Frontal cortex (tissue), 4 donors: ENCODE data around the gene ORM1. TPM values are rescaled to one million over a fixed set of nuclear protein-coding genes. Genes with fewer than 3 reads are reported as not detected.

ENCODE experiments used
- DNase-seq, 2 donors: peaks; one replicate each; pipeline ENCODE4 v3.0.0; 2012; ENCODE audit warnings: low spot score in 2 of 2
- FAIRE-seq: peaks from 2 replicates; lab custom pipeline; 2012; peaks lifted over from hg19 to GRCh38; lab: Jason Lieb, UNC
- total RNA-seq: library from RNA; depleted of rRNA; stranded (reverse); fragments of >200 nt; gene quantifications from one replicate; pipeline ENCODE4 v1.2.3, GENCODE V29; 2014
- donor health status: control.
- donor health status: control.
- donor health status: control.

The ORM1 gene
- total RNA-seq, 1 donor from 2014 or later: 0.82 TPM

DNA sequence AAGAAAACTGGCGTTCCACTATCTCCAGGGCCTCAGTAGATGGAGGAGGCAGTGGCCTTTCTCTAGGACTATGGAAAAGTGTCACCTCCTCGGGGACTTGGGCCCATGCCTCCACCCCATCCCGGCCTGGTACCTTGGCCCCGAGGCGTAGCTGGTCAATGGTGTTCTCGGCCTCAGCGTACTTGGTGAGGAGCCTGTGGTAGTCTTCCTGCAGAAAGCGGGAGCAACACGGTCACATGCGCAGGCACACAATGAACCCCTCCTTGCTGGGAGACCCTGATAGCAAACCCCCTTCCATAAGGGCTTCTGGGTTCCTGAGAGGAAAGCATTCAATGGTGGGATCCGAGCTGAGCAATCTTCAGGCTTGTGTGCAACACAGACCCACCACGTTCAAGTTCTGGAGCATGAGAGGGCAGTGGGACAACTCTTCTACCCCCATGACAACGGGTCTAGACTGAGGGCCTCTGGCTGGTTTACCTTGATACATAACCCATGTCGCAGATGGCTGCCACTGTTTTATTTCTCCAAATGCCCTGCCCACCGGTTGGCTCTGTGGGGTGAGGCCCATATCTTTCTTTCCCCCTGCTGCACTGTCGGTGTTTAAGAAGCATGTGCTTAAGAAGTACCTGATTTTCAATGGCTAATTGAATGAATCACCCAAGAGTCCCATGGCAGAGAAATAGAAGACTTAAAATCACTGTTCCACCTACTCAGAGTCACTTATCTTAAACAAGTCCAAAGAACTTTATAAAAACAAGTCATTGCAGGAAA is 51.2 kb downstream of the ORM1 start:
- FAIRE-seq: no peak
- DNase-seq: no peak

DNA sequence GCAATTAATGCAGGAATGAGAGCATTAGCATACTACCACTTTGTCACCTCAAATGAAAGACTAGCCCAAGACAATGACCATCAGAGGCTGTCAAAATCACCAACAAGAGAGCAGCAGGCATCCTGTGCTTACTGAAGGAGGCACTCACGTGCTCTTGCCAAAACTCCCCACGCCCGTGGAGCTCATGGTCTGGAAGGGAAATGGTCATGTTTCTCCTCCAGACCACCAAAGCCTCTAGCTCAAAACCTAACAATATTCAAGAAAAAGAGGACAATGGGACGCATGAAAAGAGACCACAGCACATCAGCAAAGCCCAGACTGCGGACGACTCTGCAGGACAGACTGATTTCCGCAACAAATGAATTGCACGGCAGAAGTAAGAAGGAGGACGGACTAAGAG is 52.0 kb downstream of the ORM1 start:
- no peak for DNase-seq
- no peak for FAIRE-seq

DNA sequence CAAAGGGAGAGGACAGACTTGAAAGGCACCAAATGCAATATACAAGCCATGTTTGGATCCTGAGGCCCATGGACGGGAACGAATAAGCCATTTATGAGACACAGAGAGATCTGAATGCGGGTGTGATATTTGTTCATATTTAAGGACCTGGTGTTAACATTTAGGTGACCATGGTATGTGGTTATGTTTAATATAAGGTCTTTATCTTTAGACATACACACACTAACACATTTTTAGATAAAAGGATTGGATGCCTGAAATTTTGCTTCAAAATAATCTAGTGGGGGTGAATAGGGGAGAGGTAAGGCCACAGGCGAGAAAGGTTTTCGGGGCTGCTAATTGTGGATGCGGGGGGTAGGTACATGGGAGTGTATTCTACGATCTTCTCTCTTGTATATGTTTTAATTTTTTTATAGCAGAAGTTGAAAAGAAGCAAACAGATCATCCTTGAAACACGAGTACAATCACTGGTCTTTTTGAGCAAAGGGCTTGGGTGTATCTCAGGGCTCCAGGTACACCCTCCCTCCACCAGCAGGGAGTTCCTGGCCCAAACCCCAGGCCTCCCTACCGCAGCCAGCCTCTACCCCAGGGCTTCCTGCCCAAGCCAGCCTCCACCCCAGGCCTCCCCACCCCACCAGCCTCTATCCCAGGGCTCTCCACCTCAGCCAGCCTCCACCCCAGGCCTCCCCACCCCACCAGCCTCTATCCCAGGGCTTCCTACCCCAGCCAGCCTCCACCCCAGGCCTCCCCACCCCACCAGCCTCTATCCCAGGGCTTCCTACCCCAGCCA is 52.7 kb downstream of the ORM1 start:
- no peak for FAIRE-seq
- no peak for DNase-seq

Other genes starting within 250 kb of the ORM1 start
- gene AMBP, start 244.8 kb upstream of the ORM1 start, total RNA-seq: 0.82 TPM
- 0.82 TPM for gene KIF12, start 223.8 kb upstream of the ORM1 start, total RNA-seq
- 0.41 TPM for gene COL27A1, start 167.6 kb upstream of the ORM1 start, total RNA-seq
- gene ORM2, start 6.8 kb downstream of the ORM1 start, total RNA-seq: not detected
- gene AKNA, start 64.9 kb downstream of the ORM1 start, total RNA-seq: 3.3 TPM
- 0.41 TPM for gene WHRN, start 182.4 kb downstream of the ORM1 start, total RNA-seq